HEK293 (cell line): ENCODE measurements around the gene PTPRCAP.

ENCODE experiments used
- GLIS2 ChIP-seq: fragments of 450-650 bp; formaldehyde crosslinking; IDR thresholded peaks from 2 replicates; pipeline ENCODE4 v1.5.1; 2016; ENCODE audit warnings: missing biosample characterization, missing genetic modification characterization
- HOXD13 ChIP-seq: sonication (generic); formaldehyde crosslinking; IDR thresholded peaks from 2 replicates; pipeline ENCODE4 v1.8.0; 2022; ENCODE audit warnings: missing genetic modification reagents, borderline replicate concordance
- IKZF3 ChIP-seq: fragments of 450-650 bp; IDR thresholded peaks from 2 replicates; pipeline ENCODE4 v1.5.0; 2018; ENCODE audit warnings: missing biosample characterization, mild to moderate bottlenecking, missing genetic modification characterization, moderate library complexity
- KLF1 ChIP-seq: fragments of 450-650 bp; formaldehyde crosslinking; IDR thresholded peaks from 2 replicates; pipeline ENCODE4 v1.5.1; 2016; ENCODE audit warnings: missing biosample characterization, missing genetic modification characterization
- KLF10 ChIP-seq: fragments of 450-650 bp; IDR thresholded peaks from 2 replicates; pipeline ENCODE4 v1.5.1; 2018; ENCODE audit warnings: missing biosample characterization, mild to moderate bottlenecking, missing genetic modification characterization
- KLF7 ChIP-seq: fragments of 450-650 bp; formaldehyde crosslinking; IDR thresholded peaks from 2 replicates; pipeline ENCODE4 v1.5.1; 2016; ENCODE audit warnings: missing biosample characterization, missing genetic modification characterization, borderline replicate concordance
- KLF9 ChIP-seq: fragments of 450-650 bp; formaldehyde crosslinking; IDR thresholded peaks from 2 replicates; pipeline ENCODE4 v1.5.1; 2016; ENCODE audit warnings: missing biosample characterization, missing genetic modification characterization, low read depth
- OVOL3 ChIP-seq: fragments of 450-650 bp; formaldehyde crosslinking; IDR thresholded peaks from 2 replicates; pipeline ENCODE4 v1.5.1; 2016; ENCODE audit warnings: missing biosample characterization, missing genetic modification characterization
- SCRT1 ChIP-seq: fragments of 450-650 bp; formaldehyde crosslinking; IDR thresholded peaks from 2 replicates; pipeline ENCODE4 v1.5.1; 2016; ENCODE audit warnings: missing biosample characterization, missing genetic modification characterization, borderline replicate concordance
- ZBTB17 ChIP-seq: fragments of 450-650 bp; formaldehyde crosslinking; IDR thresholded peaks from 2 replicates; pipeline ENCODE4 v1.5.1; 2016; ENCODE audit warnings: missing biosample characterization, missing genetic modification characterization
- ZBTB20 ChIP-seq: fragments of 450-650 bp; formaldehyde crosslinking; IDR thresholded peaks from 2 replicates; pipeline ENCODE4 v1.5.1; 2016; ENCODE audit warnings: missing biosample characterization, missing genetic modification characterization
- ZNF112 ChIP-seq: fragments of 450-650 bp; formaldehyde crosslinking; IDR thresholded peaks from 2 replicates; pipeline ENCODE4 v1.5.0; 2017; ENCODE audit warnings: missing biosample characterization, missing genetic modification characterization
- ZNF132 ChIP-seq: fragments of 450-650 bp; formaldehyde crosslinking; IDR thresholded peaks from 2 replicates; pipeline ENCODE4 v1.5.1; 2017; ENCODE audit warnings: missing biosample characterization, missing genetic modification characterization, borderline replicate concordance
- ZNF138 ChIP-seq: fragments of 450-650 bp; formaldehyde crosslinking; IDR thresholded peaks from 2 replicates; pipeline ENCODE4 v1.5.1; 2016; ENCODE audit warnings: missing biosample characterization, missing genetic modification characterization, borderline replicate concordance
- ZNF169 ChIP-seq: fragments of 450-650 bp; formaldehyde crosslinking; IDR thresholded peaks from 2 replicates; pipeline ENCODE4 v1.5.1; 2016; ENCODE audit warnings: missing biosample characterization, missing genetic modification characterization
- ZNF239 ChIP-seq: fragments of 450-650 bp; formaldehyde crosslinking; IDR thresholded peaks from 2 replicates; pipeline ENCODE4 v1.5.1; 2016; ENCODE audit warnings: missing biosample characterization, missing genetic modification characterization
- ZNF391 ChIP-seq: fragments of 450-650 bp; formaldehyde crosslinking; IDR thresholded peaks from 2 replicates; pipeline ENCODE4 v1.5.1; 2016; ENCODE audit warnings: low read depth, missing biosample characterization, missing genetic modification characterization, borderline replicate concordance
- ZNF423 ChIP-seq: fragments of 450-650 bp; formaldehyde crosslinking; IDR thresholded peaks from 2 replicates; pipeline ENCODE4 v1.5.1; 2016; ENCODE audit warnings: missing biosample characterization, missing genetic modification characterization
- ZNF433 ChIP-seq: fragments of 450-650 bp; formaldehyde crosslinking; IDR thresholded peaks from 2 replicates; pipeline ENCODE4 v1.5.1; 2016; ENCODE audit warnings: missing biosample characterization, missing genetic modification characterization, low read depth
- ZNF510 ChIP-seq: fragments of 450-650 bp; formaldehyde crosslinking; IDR thresholded peaks from 2 replicates; pipeline ENCODE4 v1.5.1; 2018; ENCODE audit warnings: mild to moderate bottlenecking, missing genetic modification characterization, missing biosample characterization; ENCODE audit not compliant: insufficient replicate concordance
- ZNF514 ChIP-seq: fragments of 450-650 bp; formaldehyde crosslinking; IDR thresholded peaks from 2 replicates; pipeline ENCODE4 v1.5.1; 2016; ENCODE audit warnings: missing biosample characterization, missing genetic modification characterization
- ZNF530 ChIP-seq: fragments of 450-650 bp; formaldehyde crosslinking; IDR thresholded peaks from 2 replicates; pipeline ENCODE4 v1.5.1; 2016; ENCODE audit warnings: low read depth, missing biosample characterization, missing genetic modification characterization
- ZNF555 ChIP-seq: fragments of 450-650 bp; formaldehyde crosslinking; conservative IDR thresholded peaks from 2 replicates; pipeline ENCODE4 v1.5.1; 2017; ENCODE audit warnings: missing biosample characterization, mild to moderate bottlenecking, missing genetic modification characterization, inconsistent platforms
- ZNF623 ChIP-seq: fragments of 450-650 bp; formaldehyde crosslinking; IDR thresholded peaks from 2 replicates; pipeline ENCODE4 v1.5.1; 2016; ENCODE audit warnings: missing biosample characterization, missing genetic modification characterization
- ZNF626 ChIP-seq: fragments of 450-650 bp; sonication (Bioruptor Pico); formaldehyde crosslinking; IDR thresholded peaks from 2 replicates; pipeline ENCODE4 v1.5.1; 2018; ENCODE audit warnings: missing biosample characterization, missing genetic modification characterization, inconsistent platforms
- ZNF777 ChIP-seq: fragments of 450-650 bp; formaldehyde crosslinking; IDR thresholded peaks from 2 replicates; pipeline ENCODE4 v1.5.1; 2017; ENCODE audit warnings: missing biosample characterization, missing genetic modification characterization, borderline replicate concordance
- ZNF830 ChIP-seq: fragments of 450-650 bp; IDR thresholded peaks from 2 replicates; pipeline ENCODE4 v1.5.0; 2018; ENCODE audit warnings: missing biosample characterization, missing genetic modification characterization, low read depth, mild to moderate bottlenecking, moderate library complexity
- ZNF843 ChIP-seq: fragments of 450-650 bp; formaldehyde crosslinking; IDR thresholded peaks from 2 replicates; pipeline ENCODE4 v1.5.1; 2016; ENCODE audit warnings: missing biosample characterization, missing genetic modification characterization
- TF ChIP-seq, protein P1 (sequence below): fragments of 450-650 bp; formaldehyde crosslinking; IDR thresholded peaks from 2 replicates; pipeline ENCODE4 v1.5.1; 2016; ENCODE audit warnings: missing biosample characterization, missing genetic modification characterization
- TF ChIP-seq, protein P2 (sequence below): fragments of 450-650 bp; formaldehyde crosslinking; IDR thresholded peaks from 2 replicates; pipeline ENCODE4 v1.5.1; 2016; ENCODE audit warnings: missing biosample characterization, missing genetic modification characterization
- TF ChIP-seq, protein P3 (sequence below): fragments of 450-650 bp; formaldehyde crosslinking; optimal IDR thresholded peaks from 2 replicates; pipeline ENCODE3; 2016; ENCODE audit warnings: missing biosample characterization, mild to moderate bottlenecking, missing genetic modification characterization
- TF ChIP-seq, protein P4 (sequence below): fragments of 450-650 bp; formaldehyde crosslinking; IDR thresholded peaks from 2 replicates; pipeline ENCODE4 v1.5.1; 2016; ENCODE audit warnings: missing biosample characterization, missing genetic modification characterization
- TF ChIP-seq, protein P5 (sequence below): fragments of 450-650 bp; formaldehyde crosslinking; IDR thresholded peaks from 2 replicates; pipeline ENCODE4 v1.5.1; 2017; ENCODE audit warnings: missing biosample characterization, missing genetic modification characterization

Gene PTPRCAP

DNA sequence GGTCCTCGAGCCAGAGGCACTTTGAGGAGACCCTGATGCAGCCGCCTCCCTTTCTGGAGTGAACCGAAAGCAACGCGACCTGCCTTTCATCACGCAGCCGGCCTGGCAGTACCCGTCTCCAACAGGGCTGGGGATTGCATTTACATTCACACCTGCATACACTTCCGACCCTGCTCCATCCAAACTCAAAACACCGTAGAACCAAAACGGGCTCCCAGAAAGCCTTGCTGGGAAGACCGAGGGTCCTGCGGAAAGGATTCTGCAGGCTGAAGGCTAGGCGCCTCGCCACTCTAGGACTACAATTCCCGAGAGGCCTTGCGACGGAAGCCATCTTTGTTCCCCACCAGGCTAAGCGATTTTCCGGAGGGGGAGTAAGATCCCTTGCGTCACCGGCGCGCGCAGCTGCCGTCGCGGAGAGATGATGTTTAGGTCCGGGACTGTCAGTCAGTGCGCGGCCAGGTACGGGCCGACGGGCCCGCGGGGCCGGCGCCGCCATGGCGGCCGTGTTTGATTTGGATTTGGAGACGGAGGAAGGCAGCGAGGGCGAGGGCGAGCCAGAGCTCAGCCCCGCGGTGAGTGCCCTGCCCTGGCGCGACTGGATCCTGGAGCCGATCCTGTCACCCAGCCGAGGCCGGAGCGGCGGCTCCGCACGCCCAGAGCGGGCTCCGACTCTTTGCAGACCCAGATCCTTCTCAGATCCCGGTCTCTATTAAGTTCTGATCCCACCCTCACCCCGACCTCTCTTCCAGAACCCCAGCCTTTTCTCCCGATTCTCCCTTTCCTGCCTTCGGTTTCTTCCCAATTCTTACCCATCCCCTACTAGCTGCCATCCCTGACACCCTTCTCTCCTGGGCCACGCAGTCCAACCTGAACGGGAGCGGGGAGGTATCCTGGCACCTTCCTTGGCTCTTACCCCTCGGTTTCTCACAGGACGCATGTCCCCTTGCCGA, 9.2 kb downstream of the PTPRCAP start, which contains the start of gene RPS6KB2 (continued):
- TF ChIP-seq ZNF514 (tag by site-specific recombination) (no peak), GLIS2 (no peak), ZNF843 (0 out of 2 replicates have a peak, but pooled peaks have one; percentile 22), OVOL3 (tag by site-specific recombination) (no peak), KLF9 (tag by site-specific recombination) (0 out of 2 replicates have a peak, but pooled peaks have one; percentile 41), ZNF239 (tag by site-specific recombination) (no peak), ZNF112 (tag by site-specific recombination) (no peak), ZNF138 (tag by site-specific recombination) (no peak), ZNF132 (no peak), KLF7 (tag by site-specific recombination) (no peak), ZNF777 (no peak), KLF1 (tag by site-specific recombination) (no peak), ZNF391 (no peak; the same call in 1 of the 2 replicates), ZNF530 (tag by site-specific recombination) (no peak), ZNF433 (tag by site-specific recombination) (no peak), SCRT1 (tag by site-specific recombination) (no peak), HOXD13 (no peak), ZNF423 (tag by site-specific recombination) (no peak), KLF10 (tag by site-specific recombination) (peak; percentile 40; the same call in 1 of the 2 replicates), ZNF555 (no peak), ZNF830 (tag by site-specific recombination) (no peak), IKZF3 (tag by site-specific recombination) (no peak), ZBTB20 (tag by site-specific recombination) (peak; percentile 25; the same call in 1 of the 2 replicates), ZNF626 (tag by site-specific recombination) (no peak), ZNF169 (tag by site-specific recombination) (no peak), ZBTB17 (peak; percentile 97), ZNF510 (tag by site-specific recombination) (no peak), ZNF623 (tag by site-specific recombination) (no peak)
- TF ChIP-seq, protein P1, sequence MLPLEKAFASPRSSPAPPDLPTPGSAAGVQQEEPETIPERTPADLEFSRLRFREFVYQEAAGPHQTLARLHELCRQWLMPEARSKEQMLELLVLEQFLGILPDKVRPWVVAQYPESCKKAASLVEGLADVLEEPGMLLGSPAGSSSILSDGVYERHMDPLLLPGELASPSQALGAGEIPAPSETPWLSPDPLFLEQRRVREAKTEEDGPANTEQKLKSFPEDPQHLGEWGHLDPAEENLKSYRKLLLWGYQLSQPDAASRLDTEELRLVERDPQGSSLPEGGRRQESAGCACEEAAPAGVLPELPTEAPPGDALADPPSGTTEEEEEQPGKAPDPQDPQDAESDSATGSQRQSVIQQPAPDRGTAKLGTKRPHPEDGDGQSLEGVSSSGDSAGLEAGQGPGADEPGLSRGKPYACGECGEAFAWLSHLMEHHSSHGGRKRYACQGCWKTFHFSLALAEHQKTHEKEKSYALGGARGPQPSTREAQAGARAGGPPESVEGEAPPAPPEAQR, result no peak
- TF ChIP-seq, protein P2, sequence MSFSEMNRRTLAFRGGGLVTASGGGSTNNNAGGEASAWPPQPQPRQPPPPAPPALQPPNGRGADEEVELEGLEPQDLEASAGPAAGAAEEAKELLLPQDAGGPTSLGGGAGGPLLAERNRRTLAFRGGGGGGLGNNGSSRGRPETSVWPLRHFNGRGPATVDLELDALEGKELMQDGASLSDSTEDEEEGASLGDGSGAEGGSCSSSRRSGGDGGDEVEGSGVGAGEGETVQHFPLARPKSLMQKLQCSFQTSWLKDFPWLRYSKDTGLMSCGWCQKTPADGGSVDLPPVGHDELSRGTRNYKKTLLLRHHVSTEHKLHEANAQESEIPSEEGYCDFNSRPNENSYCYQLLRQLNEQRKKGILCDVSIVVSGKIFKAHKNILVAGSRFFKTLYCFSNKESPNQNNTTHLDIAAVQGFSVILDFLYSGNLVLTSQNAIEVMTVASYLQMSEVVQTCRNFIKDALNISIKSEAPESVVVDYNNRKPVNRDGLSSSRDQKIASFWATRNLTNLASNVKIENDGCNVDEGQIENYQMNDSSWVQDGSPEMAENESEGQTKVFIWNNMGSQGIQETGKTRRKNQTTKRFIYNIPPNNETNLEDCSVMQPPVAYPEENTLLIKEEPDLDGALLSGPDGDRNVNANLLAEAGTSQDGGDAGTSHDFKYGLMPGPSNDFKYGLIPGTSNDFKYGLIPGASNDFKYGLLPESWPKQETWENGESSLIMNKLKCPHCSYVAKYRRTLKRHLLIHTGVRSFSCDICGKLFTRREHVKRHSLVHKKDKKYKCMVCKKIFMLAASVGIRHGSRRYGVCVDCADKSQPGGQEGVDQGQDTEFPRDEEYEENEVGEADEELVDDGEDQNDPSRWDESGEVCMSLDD (tag by site-specific recombination), result no peak
- TF ChIP-seq, protein P3, sequence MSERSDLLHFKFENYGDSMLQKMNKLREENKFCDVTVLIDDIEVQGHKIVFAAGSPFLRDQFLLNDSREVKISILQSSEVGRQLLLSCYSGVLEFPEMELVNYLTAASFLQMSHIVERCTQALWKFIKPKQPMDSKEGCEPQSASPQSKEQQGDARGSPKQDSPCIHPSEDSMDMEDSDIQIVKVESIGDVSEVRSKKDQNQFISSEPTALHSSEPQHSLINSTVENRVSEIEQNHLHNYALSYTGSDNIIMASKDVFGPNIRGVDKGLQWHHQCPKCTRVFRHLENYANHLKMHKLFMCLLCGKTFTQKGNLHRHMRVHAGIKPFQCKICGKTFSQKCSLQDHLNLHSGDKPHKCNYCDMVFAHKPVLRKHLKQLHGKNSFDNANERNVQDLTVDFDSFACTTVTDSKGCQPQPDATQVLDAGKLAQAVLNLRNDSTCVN, result peak; percentile 94
- TF ChIP-seq, protein P4, sequence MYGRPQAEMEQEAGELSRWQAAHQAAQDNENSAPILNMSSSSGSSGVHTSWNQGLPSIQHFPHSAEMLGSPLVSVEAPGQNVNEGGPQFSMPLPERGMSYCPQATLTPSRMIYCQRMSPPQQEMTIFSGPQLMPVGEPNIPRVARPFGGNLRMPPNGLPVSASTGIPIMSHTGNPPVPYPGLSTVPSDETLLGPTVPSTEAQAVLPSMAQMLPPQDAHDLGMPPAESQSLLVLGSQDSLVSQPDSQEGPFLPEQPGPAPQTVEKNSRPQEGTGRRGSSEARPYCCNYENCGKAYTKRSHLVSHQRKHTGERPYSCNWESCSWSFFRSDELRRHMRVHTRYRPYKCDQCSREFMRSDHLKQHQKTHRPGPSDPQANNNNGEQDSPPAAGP, result no peak; the same call in 1 of the 2 replicates
- TF ChIP-seq, protein P5, sequence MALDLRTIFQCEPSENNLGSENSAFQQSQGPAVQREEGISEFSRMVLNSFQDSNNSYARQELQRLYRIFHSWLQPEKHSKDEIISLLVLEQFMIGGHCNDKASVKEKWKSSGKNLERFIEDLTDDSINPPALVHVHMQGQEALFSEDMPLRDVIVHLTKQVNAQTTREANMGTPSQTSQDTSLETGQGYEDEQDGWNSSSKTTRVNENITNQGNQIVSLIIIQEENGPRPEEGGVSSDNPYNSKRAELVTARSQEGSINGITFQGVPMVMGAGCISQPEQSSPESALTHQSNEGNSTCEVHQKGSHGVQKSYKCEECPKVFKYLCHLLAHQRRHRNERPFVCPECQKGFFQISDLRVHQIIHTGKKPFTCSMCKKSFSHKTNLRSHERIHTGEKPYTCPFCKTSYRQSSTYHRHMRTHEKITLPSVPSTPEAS (tag by site-specific recombination), result no peak
